Cardiac muscle cell (in vitro differentiated cells and primary cell): ENCODE results near the gene SMIM21. TPM values are rescaled to one million over a fixed set of nuclear protein-coding genes. Genes with fewer than 3 reads are reported as not detected.

Experiments used
- DNase-seq, 2 donors: peaks; one replicate each; pipeline versions ENCODE4 v3.0.0 to v3.0.0-alpha.2; 2010 to 2017; ENCODE audit warnings: low read depth in 1 of 2, low spot score in 1 of 2
- H3K27ac ChIP-seq: fragments of 200-600 bp; sonication (generic); 2 replicates; pipeline ENCODE4 v1.5.1; 2016
- H3K27me3 ChIP-seq: fragments of 200-600 bp; sonication (generic); 2 replicates; pipeline ENCODE4 v1.6.0; 2016; ENCODE audit warnings: control low read depth
- H3K36me3 ChIP-seq: fragments of 200-600 bp; sonication (generic); 2 replicates; pipeline ENCODE4 v1.5.1; 2016; ENCODE audit warnings: control low read depth
- H3K4me1 ChIP-seq: fragments of 200-600 bp; sonication (generic); 2 replicates; pipeline ENCODE4 v1.8.1; 2017; ENCODE audit warnings: low read depth, mild to moderate bottlenecking, mixed run types
- H3K4me3 ChIP-seq: fragments of 200-600 bp; sonication (generic); 2 replicates; pipeline ENCODE4 v1.5.1; 2016; ENCODE audit warnings: mild to moderate bottlenecking
- H3K9me3 ChIP-seq: fragments of 200-600 bp; sonication (generic); 2 replicates; pipeline ENCODE4 v1.5.1; 2017; ENCODE audit warnings: low read depth, mild to moderate bottlenecking, control low read depth
- polyA plus RNA-seq: library from polyadenylated mRNA; unstranded; fragments of >200 nt; fragmentation: Nextera tagmentation; extraction: Ambion mirVana; gene quantifications from 2 replicates; pipeline ENCODE4 v1.2.1, GENCODE V29; 2016
- total RNA-seq: library from RNA; depleted of rRNA; stranded (reverse); fragments of >200 nt; gene quantifications from 2 replicates; pipeline ENCODE4 v1.2.3, GENCODE V29; 2016
- TF ChIP-seq, protein P1 (sequence below): IDR thresholded peaks from 2 replicates; pipeline ENCODE4 v1.5.1; 2012; ENCODE audit warnings: low read depth, mild to moderate bottlenecking, low read length

The SMIM21 gene
- total and polyA plus RNA-seq, 2 experiments from 2014 or later = not detected

DNA sequence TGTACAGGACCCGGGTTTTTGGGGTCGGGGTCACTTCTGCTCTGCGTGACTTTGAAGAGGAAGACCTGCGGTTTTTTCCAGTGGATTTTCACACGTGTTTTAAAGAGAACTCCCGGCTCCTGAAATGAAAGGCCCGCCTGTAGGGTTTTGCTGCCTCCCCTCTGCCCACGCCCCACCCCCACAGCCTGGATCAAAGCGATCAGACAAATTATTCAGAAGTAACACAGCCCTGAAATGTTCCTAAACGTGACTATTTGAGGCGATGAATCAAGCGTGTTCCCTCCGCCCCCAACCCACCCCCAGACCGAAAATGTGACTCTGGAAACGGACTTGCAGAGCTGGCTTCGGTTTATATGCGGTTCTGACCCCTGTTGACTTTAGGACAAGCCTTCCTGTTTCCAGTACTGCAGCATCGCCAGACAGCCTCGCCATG lies 28.7 kb upstream of the SMIM21 start:
- no peak overlapping the region for H3K4me3 ChIP-seq
- H3K4me1 ChIP-seq = peaks cover 7% of the 10 kb centered on the region
- no peaks in the 10 kb centered on the region for H3K9me3 ChIP-seq
- peak in 1 of 2 donors; percentile 17 for DNase-seq
- no peak overlapping the region for H3K27ac ChIP-seq
- peaks cover 24% of the 10 kb centered on the region for H3K27me3 ChIP-seq
- H3K36me3 ChIP-seq = no peaks in the 10 kb centered on the region
- TF ChIP-seq, protein P1, sequence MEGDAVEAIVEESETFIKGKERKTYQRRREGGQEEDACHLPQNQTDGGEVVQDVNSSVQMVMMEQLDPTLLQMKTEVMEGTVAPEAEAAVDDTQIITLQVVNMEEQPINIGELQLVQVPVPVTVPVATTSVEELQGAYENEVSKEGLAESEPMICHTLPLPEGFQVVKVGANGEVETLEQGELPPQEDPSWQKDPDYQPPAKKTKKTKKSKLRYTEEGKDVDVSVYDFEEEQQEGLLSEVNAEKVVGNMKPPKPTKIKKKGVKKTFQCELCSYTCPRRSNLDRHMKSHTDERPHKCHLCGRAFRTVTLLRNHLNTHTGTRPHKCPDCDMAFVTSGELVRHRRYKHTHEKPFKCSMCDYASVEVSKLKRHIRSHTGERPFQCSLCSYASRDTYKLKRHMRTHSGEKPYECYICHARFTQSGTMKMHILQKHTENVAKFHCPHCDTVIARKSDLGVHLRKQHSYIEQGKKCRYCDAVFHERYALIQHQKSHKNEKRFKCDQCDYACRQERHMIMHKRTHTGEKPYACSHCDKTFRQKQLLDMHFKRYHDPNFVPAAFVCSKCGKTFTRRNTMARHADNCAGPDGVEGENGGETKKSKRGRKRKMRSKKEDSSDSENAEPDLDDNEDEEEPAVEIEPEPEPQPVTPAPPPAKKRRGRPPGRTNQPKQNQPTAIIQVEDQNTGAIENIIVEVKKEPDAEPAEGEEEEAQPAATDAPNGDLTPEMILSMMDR = no peak

DNA sequence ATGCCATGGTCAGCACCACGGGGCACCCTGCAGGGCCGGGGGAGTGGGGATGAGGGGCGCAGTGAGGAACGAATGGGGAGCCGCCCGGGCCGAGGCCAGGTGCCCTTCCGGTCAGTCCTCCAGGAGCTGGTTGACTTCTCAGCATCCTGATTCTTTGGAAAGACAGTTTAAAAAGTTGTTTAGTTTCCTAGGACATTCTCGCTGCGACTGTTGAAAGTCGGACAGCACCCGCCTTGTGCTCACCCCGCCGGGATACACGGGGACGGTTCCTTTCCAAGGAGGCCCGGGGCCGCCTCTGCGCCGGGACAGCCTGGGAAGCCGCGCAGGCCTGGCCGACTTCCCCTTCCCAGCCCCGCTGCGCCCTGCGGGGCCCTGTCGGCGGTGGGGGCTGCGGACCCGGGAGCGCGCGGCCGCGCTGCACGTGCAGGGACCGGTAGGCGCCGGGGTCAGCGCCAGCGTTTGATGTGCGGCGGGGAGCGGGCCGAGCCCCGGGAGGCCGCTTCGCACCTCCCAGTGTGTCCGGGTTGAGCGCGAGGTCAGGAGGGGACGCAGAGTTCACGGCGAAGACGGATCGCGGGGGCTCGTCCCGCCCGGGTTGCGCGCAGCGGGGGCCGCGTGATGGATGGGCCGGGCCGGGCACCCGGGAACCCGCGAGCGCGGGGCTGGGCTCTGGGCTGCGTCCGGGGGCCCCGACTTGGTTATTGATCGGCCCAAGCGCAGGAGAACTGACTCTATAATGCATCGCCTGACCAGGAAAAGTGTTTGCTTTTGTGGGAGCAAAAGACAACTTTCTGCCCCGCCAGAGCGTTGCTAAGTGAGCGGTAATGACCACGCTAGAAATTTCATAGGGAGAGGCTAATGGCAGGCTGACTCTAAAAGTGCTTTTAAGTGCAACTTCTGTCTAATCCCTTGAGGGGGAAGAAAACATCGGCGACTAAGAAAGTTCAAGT lies 28.0 kb upstream of the SMIM21 start:
- Histone ChIP-seq H3K27me3 (peaks cover 24% of the 10 kb centered on the region), H3K4me3 (peak overlapping the region; percentile 19), H3K27ac (no peak overlapping the region), H3K36me3 (no peaks in the 10 kb centered on the region), H3K4me1 (peaks cover 7% of the 10 kb centered on the region), H3K9me3 (no peaks in the 10 kb centered on the region)
- DNase-seq = peak; percentile 55 to 59
- TF ChIP-seq, protein P1 = no peak

DNA sequence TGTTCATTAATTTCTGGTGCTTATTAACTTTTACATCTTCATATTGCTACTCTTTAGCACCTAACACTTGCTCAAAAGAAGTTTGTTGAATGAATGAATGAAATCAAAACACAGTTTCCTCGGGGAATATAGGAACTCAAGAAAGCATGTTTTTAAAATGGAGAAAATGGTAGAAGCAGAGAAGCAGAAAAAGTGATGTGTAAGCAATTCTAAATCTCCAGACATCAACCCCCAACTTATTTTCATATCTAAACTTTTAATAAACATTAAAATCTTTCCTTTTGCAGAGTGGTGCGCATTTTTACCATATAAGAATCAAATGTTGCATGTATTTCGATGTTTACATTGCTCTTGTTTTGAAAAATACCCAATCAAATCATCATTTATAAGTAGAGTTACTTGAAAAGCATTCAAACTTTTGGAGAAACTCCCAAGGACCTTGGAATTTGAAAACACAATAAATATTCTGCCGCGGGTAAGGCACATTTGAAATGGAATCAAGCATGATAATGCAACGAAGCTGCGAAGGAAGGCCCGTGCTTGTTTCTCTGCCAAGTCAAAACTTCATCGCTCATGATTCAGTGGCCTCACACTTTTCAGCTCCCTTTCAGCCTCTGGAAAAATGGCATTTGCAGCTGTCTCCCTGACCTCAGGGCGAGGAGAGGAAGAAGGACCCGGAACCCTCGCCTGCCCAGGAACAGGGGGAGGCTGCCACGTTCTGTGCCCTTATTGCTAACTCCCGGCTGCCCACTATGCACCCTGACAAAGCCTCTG lies 26.7 kb upstream of the SMIM21 start:
- H3K27ac ChIP-seq = no peak overlapping the region
- no peaks in the 10 kb centered on the region for H3K9me3 ChIP-seq
- H3K36me3 ChIP-seq = no peaks in the 10 kb centered on the region
- DNase-seq = no peak
- no peak overlapping the region for H3K4me3 ChIP-seq
- TF ChIP-seq, protein P1 = no peak
- peaks cover 24% of the 10 kb centered on the region for H3K27me3 ChIP-seq
- H3K4me1 ChIP-seq = peaks cover 7% of the 10 kb centered on the region

DNA sequence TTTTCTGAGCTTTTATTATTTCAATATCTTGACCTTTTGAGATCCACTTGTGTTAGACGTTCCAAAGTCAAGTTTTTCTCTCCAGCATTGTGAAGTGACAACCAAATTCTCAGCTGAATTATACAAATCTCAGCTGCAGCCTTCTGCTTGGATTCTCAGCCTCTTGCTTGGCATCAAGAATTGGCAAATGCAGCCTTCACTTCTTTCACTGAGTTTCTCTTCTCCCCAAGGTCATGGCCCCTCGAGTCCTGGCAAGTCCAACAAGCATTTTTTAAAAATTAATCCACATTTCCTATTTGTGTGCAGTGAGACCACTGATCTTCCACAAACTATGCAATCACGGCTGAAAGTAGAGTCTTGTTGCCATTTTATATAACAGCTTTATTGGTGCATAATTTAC lies 23.4 kb upstream of the SMIM21 start:
- TF ChIP-seq, protein P1 = no peak
- peaks cover 24% of the 10 kb centered on the region for H3K27me3 ChIP-seq
- H3K36me3 ChIP-seq = no peaks in the 10 kb centered on the region
- H3K27ac ChIP-seq = no peak overlapping the region
- H3K4me1 ChIP-seq = no peaks in the 10 kb centered on the region
- H3K9me3 ChIP-seq = no peaks in the 10 kb centered on the region
- no peak overlapping the region for H3K4me3 ChIP-seq
- DNase-seq = no peak

DNA sequence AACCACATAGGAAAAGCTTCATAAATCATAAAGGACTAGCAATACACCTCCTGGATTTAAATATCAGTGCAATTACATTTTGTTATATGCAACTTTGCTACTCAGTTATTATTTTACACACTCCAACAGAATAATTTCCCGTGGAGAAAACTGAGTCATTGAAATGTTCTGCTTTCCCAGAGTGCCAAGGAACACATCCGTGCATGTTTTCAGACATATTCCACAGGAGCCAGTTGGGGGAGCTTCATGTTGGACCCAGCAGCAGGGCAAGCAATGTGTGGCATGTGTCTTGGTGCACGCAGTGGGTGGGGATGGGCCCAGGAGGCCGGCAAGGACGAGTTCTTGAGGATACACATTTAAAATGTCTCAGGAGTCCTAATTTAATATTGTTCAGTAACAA lies 14.4 kb upstream of the SMIM21 start:
- Histone ChIP-seq H3K27me3 (no peaks in the 10 kb centered on the region), H3K9me3 (no peaks in the 10 kb centered on the region), H3K4me3 (no peak overlapping the region), H3K36me3 (no peaks in the 10 kb centered on the region), H3K27ac (no peak overlapping the region), H3K4me1 (no peaks in the 10 kb centered on the region)
- TF ChIP-seq, protein P1 = no peak
- no peak for DNase-seq
